Left lung (tissue), 10 donors: ENCODE results near the gene AOPEP. TPM values are rescaled to one million over a fixed set of nuclear protein-coding genes. Genes with fewer than 3 reads are reported as not detected.

Experiments used
- ATAC-seq: fragments of 200-7000 bp; cut with Tn5 transposase; one replicate; pipeline ENCODE4 v1.9.1; 2020; ENCODE audit warnings: moderate library complexity
- DNase-seq, 4 donors: peaks; one replicate each; pipeline ENCODE4 v3.0.0-alpha.2; 2013 to 2020
- H3K27ac ChIP-seq, 2 donors: fragments of 200-600 bp; sonication (generic) in 1 of 2; one replicate each; pipeline versions ENCODE4 v1.5.0 to v1.8.0; 2020 to 2021
- H3K27me3 ChIP-seq, 2 donors: fragments of 200-600 bp; sonication (generic) in 1 of 2; one replicate each; pipeline versions ENCODE4 v1.5.0 to v1.8.0; 2020 to 2021
- H3K36me3 ChIP-seq, 2 donors: fragments of 200-600 bp; sonication (generic) in 1 of 2; one replicate each; pipeline versions ENCODE4 v1.5.0 to v1.8.0; 2020 to 2021
- H3K4me1 ChIP-seq, 2 donors: fragments of 200-600 bp; one replicate each; pipeline ENCODE4 v1.8.0; 2021
- H3K4me3 ChIP-seq, 2 donors: fragments of 200-600 bp; sonication (generic) in 1 of 2; one replicate each; pipeline versions ENCODE4 v1.5.0 to v1.8.0; 2020 to 2021; ENCODE audit warnings: mild to moderate bottlenecking in 1 of 2
- H3K9me3 ChIP-seq, 2 donors: fragments of 200-600 bp; sonication (generic) in 1 of 2; one replicate each; pipeline versions ENCODE4 v1.5.0 to v1.8.0; 2020 to 2021
- intact Hi-C, 2 donors: fragments of 100-400 bp; cut with DNase I; formaldehyde crosslinking; loops; one replicate each; pipeline versions ENCODE4 v1.11.2 to v1.14.2; 2022
- polyA plus RNA-seq, 6 donors: library from polyadenylated mRNA; unstranded; fragments of 120-200 nt; gene quantifications; one replicate each; pipeline ENCODE4 v1.2.1, GENCODE V29; 2013; ENCODE audit not compliant: insufficient read length in 6 of 6
- total RNA-seq, 2 donors: library from RNA; stranded (reverse); fragmentation: NEBNext Ultra II Directional; extraction: Animal tissue kit (Norgen Biotek cat#: 25700); gene quantifications; one replicate each; pipeline ENCODE4 v1.2.1, GENCODE V29; 2021
- TF ChIP-seq, protein P1 (sequence below), 2 donors: fragments of 200-600 bp; sonication (generic) in 1 of 2; IDR thresholded peaks; one replicate each; pipeline versions ENCODE4 v1.5.0 to v1.8.0; 2021; ENCODE audit warnings: antibody characterized with exemption in 2 of 2
- donor health status: DM: no; HTN: yes; CAD: no.
- donor health status: DM: no; HTN: no; CAD: no.

Gene AOPEP
- total and polyA plus RNA-seq, 8 donors = 32.5 to 83.2 (median 39.9) TPM

DNA sequence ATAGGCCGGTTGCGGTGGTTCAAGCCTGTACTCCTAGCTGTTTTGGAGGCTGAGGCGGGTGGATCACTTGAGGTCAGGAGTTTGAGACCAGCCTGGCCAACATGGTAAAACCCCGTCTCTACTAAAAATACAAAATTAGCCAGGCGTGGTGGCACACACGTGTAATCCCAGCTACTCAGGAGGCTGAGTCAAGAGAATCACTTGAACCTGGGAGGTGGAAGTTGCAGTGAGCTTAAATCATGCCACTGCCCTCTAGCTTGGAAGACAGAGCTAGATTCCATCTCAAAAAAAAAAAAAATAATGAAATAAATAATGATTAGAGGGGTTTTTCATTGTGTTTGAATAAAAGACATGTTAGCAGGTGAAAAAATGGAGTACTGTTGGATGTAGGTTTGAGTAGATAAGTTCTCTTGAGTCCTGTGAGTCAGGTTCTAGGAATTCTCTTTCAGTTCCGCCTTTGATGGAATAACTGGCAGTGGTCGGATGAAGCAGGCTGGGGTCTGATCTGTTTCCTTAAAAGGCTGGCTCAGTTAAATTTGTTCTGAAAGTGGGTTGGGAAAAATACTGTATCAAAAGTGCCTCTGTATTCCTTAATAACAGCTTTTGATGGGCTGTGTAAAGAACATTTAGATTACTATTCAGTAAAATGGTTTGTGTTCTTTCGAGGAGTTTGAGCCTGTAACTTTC lies 73.2 kb downstream of the AOPEP start:
- DNase-seq (peak in 1 of 4 donors; percentile 46), ATAC-seq (peak; percentile 88)
- Histone ChIP-seq H3K9me3 (no peaks in the 10 kb centered on the region), H3K4me3 (no peak overlapping the region), H3K27me3 (no peaks in the 10 kb centered on the region), H3K4me1 (peaks cover 2 to 4% of the 10 kb centered on the region in 2 donors), H3K27ac (peak overlapping the region; percentile 64 to 83), H3K36me3 (peaks cover 0 to 8% of the 10 kb centered on the region in 2 donors)
- TF ChIP-seq, protein P1, sequence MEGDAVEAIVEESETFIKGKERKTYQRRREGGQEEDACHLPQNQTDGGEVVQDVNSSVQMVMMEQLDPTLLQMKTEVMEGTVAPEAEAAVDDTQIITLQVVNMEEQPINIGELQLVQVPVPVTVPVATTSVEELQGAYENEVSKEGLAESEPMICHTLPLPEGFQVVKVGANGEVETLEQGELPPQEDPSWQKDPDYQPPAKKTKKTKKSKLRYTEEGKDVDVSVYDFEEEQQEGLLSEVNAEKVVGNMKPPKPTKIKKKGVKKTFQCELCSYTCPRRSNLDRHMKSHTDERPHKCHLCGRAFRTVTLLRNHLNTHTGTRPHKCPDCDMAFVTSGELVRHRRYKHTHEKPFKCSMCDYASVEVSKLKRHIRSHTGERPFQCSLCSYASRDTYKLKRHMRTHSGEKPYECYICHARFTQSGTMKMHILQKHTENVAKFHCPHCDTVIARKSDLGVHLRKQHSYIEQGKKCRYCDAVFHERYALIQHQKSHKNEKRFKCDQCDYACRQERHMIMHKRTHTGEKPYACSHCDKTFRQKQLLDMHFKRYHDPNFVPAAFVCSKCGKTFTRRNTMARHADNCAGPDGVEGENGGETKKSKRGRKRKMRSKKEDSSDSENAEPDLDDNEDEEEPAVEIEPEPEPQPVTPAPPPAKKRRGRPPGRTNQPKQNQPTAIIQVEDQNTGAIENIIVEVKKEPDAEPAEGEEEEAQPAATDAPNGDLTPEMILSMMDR (IDR thresholded peaks at IDR 0.05) = no peak
- intact Hi-C loops = loop anchor here in 1 of 2 donors (10.0 kb wide), 1 partner anchor 65 kb away; no protein-coding TSS in a partner anchor

GRCh38 chr9:94800424-94801117 lies 74.1 kb downstream of the AOPEP start:
- DNase-seq (no peak), ATAC-seq (no peak)
- TF ChIP-seq, protein P1 (IDR thresholded peaks at IDR 0.05) = no peak
- intact Hi-C loops = loop anchor here in 1 of 2 donors (10.0 kb wide), 1 partner anchor 64 kb away; no protein-coding TSS in a partner anchor
- peak overlapping the region; percentile 64 to 83 for H3K27ac ChIP-seq
- H3K36me3 ChIP-seq = peaks cover 0 to 8% of the 10 kb centered on the region in 2 donors
- peaks cover 7 to 11% of the 10 kb centered on the region in 2 donors for H3K4me1 ChIP-seq
- no peaks in the 10 kb centered on the region for H3K9me3 ChIP-seq
- no peaks in the 10 kb centered on the region for H3K27me3 ChIP-seq
- no peak overlapping the region for H3K4me3 ChIP-seq

DNA sequence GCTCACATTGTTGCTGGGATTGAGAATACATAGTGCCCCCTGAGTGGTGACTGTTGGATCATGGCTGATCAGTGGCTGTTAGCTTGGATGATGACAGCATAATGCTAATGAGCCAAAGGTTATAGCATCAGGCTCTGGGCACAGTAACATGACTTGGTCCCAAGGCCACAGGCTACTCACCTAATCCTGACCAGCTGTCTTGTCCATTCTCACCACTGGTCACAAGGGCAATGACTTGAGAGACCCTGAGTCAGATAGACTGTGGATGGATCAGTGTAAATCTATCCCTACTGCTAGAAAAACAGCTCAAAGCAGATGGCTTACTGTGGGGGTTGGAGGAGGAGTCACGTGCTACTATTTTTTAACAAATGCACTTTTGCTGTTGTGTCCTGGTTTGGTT lies 74.7 kb downstream of the AOPEP start:
- no peak overlapping the region for H3K4me3 ChIP-seq
- ATAC-seq = no peak
- DNase-seq = no peak
- H3K9me3 ChIP-seq = no peaks in the 10 kb centered on the region
- peaks cover 7 to 17% of the 10 kb centered on the region in 2 donors for H3K4me1 ChIP-seq
- peaks cover 0 to 8% of the 10 kb centered on the region in 2 donors for H3K36me3 ChIP-seq
- H3K27me3 ChIP-seq = no peaks in the 10 kb centered on the region
- intact Hi-C loops = loop anchor here in 1 of 2 donors (10.0 kb wide), 1 partner anchor 64 kb away; no protein-coding TSS in a partner anchor
- TF ChIP-seq, protein P1 (IDR thresholded peaks at IDR 0.05) = no peak
- H3K27ac ChIP-seq = peak overlapping the region; percentile 64 to 83

- Histone ChIP-seq H3K4me1 (peaks cover 7 to 22% of the 10 kb centered on the region in 2 donors), H3K27me3 (no peaks in the 10 kb centered on the region), H3K36me3 (peaks cover 0 to 8% of the 10 kb centered on the region in 2 donors), H3K9me3 (no peaks in the 10 kb centered on the region), H3K27ac (peak overlapping the region; percentile 64 to 83), H3K4me3 (no peak overlapping the region)
- TF ChIP-seq, protein P1 (IDR thresholded peaks at IDR 0.05) = no peak
- ATAC-seq (no peak), DNase-seq (no peak)
- intact Hi-C loops = loop anchor here in 1 of 2 donors (10.0 kb wide), 1 partner anchor 63 kb away; no protein-coding TSS in a partner anchor
Measured at GRCh38 chr9:94801681-94802080, 75.2 kb downstream of the AOPEP start.

- TF ChIP-seq, protein P1 (IDR thresholded peaks at IDR 0.05) = no peak
- H3K4me3 ChIP-seq = no peak overlapping the region
- DNase-seq (no peak), ATAC-seq (no peak)
- intact Hi-C loops = loop anchor here in 1 of 2 donors (10.0 kb wide), 1 partner anchor 63 kb away; no protein-coding TSS in a partner anchor
- H3K27ac ChIP-seq = peak overlapping the region; percentile 64 to 83
- peaks cover 7 to 22% of the 10 kb centered on the region in 2 donors for H3K4me1 ChIP-seq
- no peaks in the 10 kb centered on the region for H3K27me3 ChIP-seq
- peaks cover 0 to 8% of the 10 kb centered on the region in 2 donors for H3K36me3 ChIP-seq
- H3K9me3 ChIP-seq = no peaks in the 10 kb centered on the region
Measured at GRCh38 chr9:94802251-94802650, 75.8 kb downstream of the AOPEP start.
